CD8-positive, alpha-beta memory T cell (primary cell): ENCODE data around the gene USF2. TPM values are rescaled to one million over a fixed set of nuclear protein-coding genes. Genes with fewer than 3 reads are reported as not detected.

Experiments
- CTCF ChIA-PET: fragments of 350-600 bp; sonication (Branson Sonifier 250); formaldehyde crosslinking; loops from one replicate; lab custom pipeline; 2021; ENCODE audit warnings: antibody characterized with exemption; lab: Charles Lee
- POLR2A ChIA-PET: fragments of 350-600 bp; sonication (Branson Sonifier 250); formaldehyde crosslinking; loops from one replicate; lab custom pipeline; 2021; ENCODE audit warnings: antibody characterized with exemption; lab: Charles Lee
- DNase-seq, 5 donors: peaks; one replicate each; pipeline versions ENCODE4 v3.0.0 to v3.0.0-alpha.2; 2020 to 2022; ENCODE audit warnings: mixed read lengths in 1 of 5
- H3K27ac ChIP-seq: one replicate; pipeline ENCODE4 v1.7.0; 2013; ENCODE audit warnings: low read depth, mild to moderate bottlenecking, low read length, moderate library complexity
- H3K27me3 ChIP-seq: 2 replicates; pipeline ENCODE4 v1.7.0; 2013; ENCODE audit warnings: low read length, mild to moderate bottlenecking; ENCODE audit not compliant: insufficient read depth, poor library complexity, severe bottlenecking
- H3K36me3 ChIP-seq: 2 replicates; pipeline ENCODE4 v1.7.0; 2013; ENCODE audit warnings: mild to moderate bottlenecking, low read length, moderate library complexity; ENCODE audit not compliant: insufficient read depth
- H3K4me1 ChIP-seq: 2 replicates; pipeline ENCODE4 v1.7.0; 2013; ENCODE audit warnings: mild to moderate bottlenecking, low read length, moderate library complexity; ENCODE audit not compliant: insufficient read depth
- H3K4me3 ChIP-seq: 2 replicates; pipeline ENCODE4 v1.7.0; 2013; ENCODE audit warnings: mild to moderate bottlenecking, low read length
- H3K9me3 ChIP-seq: 2 replicates; pipeline ENCODE4 v1.7.0; 2013; ENCODE audit warnings: mild to moderate bottlenecking, low read length
- H3K27ac Mint-ChIP-seq, 8 donors: one replicate each; pipeline ENCODE4 v1.8.0; 2020 to 2021; ENCODE audit warnings: mixed read lengths in 8 of 8, mild to moderate bottlenecking in 6 of 8, inconsistent platforms in 3 of 8, moderate library complexity in 3 of 8
- H3K27me3 Mint-ChIP-seq, 2 donors: one replicate each; pipeline ENCODE4 v1.8.0; 2020 to 2021; ENCODE audit warnings: mixed read lengths in 2 of 2, mild to moderate bottlenecking in 1 of 2, moderate library complexity in 1 of 2
- H3K36me3 Mint-ChIP-seq, 3 donors: one replicate each; pipeline ENCODE4 v1.8.0; 2020 to 2021; ENCODE audit warnings: mixed read lengths in 3 of 3, inconsistent platforms in 1 of 3, mild to moderate bottlenecking in 1 of 3
- H3K4me1 Mint-ChIP-seq, 3 donors: one replicate each; pipeline ENCODE4 v1.8.0; 2020 to 2021; ENCODE audit warnings: mixed read lengths in 3 of 3, inconsistent platforms in 1 of 3, mild to moderate bottlenecking in 1 of 3
- H3K4me3 Mint-ChIP-seq, 7 donors: one replicate each; pipeline ENCODE4 v1.8.0; 2020 to 2021; ENCODE audit warnings: mixed read lengths in 7 of 7, mild to moderate bottlenecking in 6 of 7, moderate library complexity in 4 of 7, inconsistent platforms in 2 of 7
- H3K9me3 Mint-ChIP-seq, 5 donors: one replicate each; pipeline ENCODE4 v1.8.0; 2020 to 2022; ENCODE audit warnings: mixed read lengths in 5 of 5, mild to moderate bottlenecking in 3 of 5, moderate library complexity in 2 of 5, inconsistent platforms in 1 of 5
- polyA plus RNA-seq: library from polyadenylated mRNA; unstranded; fragments of 300-500 nt; fragmentation: Illumina TruSeq; gene quantifications from one replicate; pipeline ENCODE4 v1.2.3, GENCODE V29; 2021
- total RNA-seq, 2 experiments: library from RNA; stranded (reverse); gene quantifications; one replicate each; pipeline ENCODE4 v1.2.3, GENCODE V29; 2021

USF2 gene
- total and polyA plus RNA-seq, 3 experiments from 2014 or later: 9.2 to 132 (median 125) TPM

- ChIA-PET POLR2A (no interaction called here), CTCF (no interaction called here)
- H3K36me3 Mint-ChIP-seq: no peaks in the 10 kb centered on the region
- H3K27ac Mint-ChIP-seq: no peak overlapping the region
- H3K4me3 ChIP-seq: no peak overlapping the region
- H3K4me1 ChIP-seq: peaks cover 10% of the 10 kb centered on the region
- no peaks in the 10 kb centered on the region for H3K9me3 ChIP-seq
- H3K27me3 ChIP-seq: no peaks in the 10 kb centered on the region
- H3K9me3 Mint-ChIP-seq: no peaks in the 10 kb centered on the region
- no peak for DNase-seq
- H3K36me3 ChIP-seq: no peaks in the 10 kb centered on the region
- H3K4me1 Mint-ChIP-seq: peaks cover 0 to 8% (median 6%) of the 10 kb centered on the region in 3 donors
- peaks cover 0 to 4% of the 10 kb centered on the region in 2 donors for H3K27me3 Mint-ChIP-seq
- H3K27ac ChIP-seq: no peak overlapping the region
- H3K4me3 Mint-ChIP-seq: no peak overlapping the region
Measured at GRCh38 chr19:35291259-35291658, 22.5 kb downstream of the USF2 start.

- Mint-ChIP-seq H3K27me3 (peaks cover 0 to 3% of the 10 kb centered on the region in 2 donors), H3K9me3 (no peaks in the 10 kb centered on the region), H3K36me3 (no peaks in the 10 kb centered on the region), H3K4me1 (peaks cover 0 to 9% (median 6%) of the 10 kb centered on the region in 3 donors), H3K27ac (peak within 1 kb of the TSS in 1 of 8 donors; percentile 13), H3K4me3 (no peak within 1 kb of the TSS)
- Histone ChIP-seq H3K27me3 (no peaks in the 10 kb centered on the region), H3K9me3 (no peaks in the 10 kb centered on the region), H3K27ac (no peak within 1 kb of the TSS), H3K4me1 (peaks cover 10% of the 10 kb centered on the region), H3K36me3 (no peaks in the 10 kb centered on the region), H3K4me3 (no peak within 1 kb of the TSS)
- POLR2A ChIA-PET: no interaction called here
- CTCF ChIA-PET: no interaction called here
- no peak for DNase-seq
Measured at GRCh38 chr19:35291916-35292315, 23.2 kb downstream of the USF2 start, which contains the start of gene MAG. Gene MAG (plus strand): TSS chr19:35292161. CDS start chr19:35295409, 3,248 bp downstream.

DNA sequence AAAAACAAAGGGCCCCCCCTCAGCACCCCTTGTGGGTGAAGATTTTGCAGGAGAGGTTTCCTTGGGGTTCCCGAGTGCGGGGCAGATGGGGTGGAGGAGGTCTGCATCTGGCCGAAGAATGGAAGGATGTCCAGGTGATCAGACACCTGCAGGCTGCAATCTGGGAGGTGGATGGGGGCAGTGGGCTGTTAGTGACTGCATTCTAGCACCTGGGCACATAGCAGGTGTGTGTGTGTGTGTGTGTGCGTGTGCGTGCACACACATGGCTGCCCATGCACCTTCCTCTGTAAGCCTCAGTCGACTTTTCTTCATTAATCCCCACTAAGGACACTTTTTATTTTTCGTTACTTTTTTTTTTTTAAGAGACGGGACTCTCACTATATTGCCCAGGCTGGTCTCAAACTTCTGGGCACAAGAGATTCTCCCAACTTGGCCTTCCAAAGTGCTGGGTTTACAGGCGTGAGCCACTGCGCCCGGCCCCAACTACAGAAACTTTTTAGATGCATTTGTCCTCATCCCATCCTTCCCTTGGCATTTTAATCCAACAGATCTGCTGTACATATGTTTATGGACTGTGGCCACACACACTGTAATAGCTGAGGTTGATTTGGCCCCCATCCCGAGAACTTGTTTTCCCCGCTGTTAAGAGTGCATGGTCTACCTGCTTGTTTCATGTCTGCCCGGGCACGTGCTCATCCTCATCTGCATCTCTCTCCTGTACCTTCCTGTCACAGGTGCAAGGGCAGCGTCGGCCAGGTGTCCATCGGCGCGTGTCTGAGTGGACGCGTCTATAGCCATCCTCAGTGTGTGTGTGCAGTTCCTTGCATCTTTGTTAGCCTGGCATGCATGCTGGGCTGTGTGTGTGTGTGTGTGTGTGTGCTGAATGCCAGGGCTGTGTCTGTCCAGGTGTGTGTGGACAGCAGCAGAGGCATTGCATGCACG lies 23.9 kb downstream of the USF2 start:
- ChIA-PET CTCF (no interaction called here), POLR2A (no interaction called here)
- H3K27me3 Mint-ChIP-seq: peaks cover 0 to 3% of the 10 kb centered on the region in 2 donors
- H3K36me3 Mint-ChIP-seq: no peaks in the 10 kb centered on the region
- no peak overlapping the region for H3K4me3 Mint-ChIP-seq
- DNase-seq: no peak
- Histone ChIP-seq H3K36me3 (no peaks in the 10 kb centered on the region), H3K27me3 (no peaks in the 10 kb centered on the region), H3K27ac (no peak overlapping the region), H3K4me3 (no peak overlapping the region), H3K4me1 (peaks cover 10% of the 10 kb centered on the region), H3K9me3 (no peaks in the 10 kb centered on the region)
- H3K4me1 Mint-ChIP-seq: peaks cover 0 to 9% (median 6%) of the 10 kb centered on the region in 3 donors
- H3K9me3 Mint-ChIP-seq: no peaks in the 10 kb centered on the region
- peak overlapping the region in 1 of 8 donors; percentile 13 for H3K27ac Mint-ChIP-seq

DNA sequence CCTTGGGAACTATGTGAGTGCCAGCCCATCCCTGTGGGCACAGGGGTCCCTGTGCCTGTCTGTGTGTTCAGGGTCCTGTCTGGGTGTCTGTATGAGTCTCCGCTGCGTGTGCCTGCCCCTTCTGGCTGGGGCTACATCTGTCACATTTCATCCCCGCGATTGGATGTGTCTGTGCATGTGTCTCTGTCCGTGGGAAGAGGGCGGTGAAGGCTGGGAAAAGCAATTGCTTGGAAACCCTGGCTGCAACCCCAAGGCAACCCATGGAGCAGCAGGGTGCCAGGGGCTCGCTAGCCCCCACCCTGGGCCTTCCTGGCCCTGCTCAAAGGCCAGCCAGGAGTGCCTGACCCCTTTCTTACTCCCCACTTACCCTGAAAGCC lies 24.6 kb downstream of the USF2 start:
- Histone ChIP-seq H3K36me3 (no peaks in the 10 kb centered on the region), H3K9me3 (no peaks in the 10 kb centered on the region), H3K4me3 (no peak overlapping the region), H3K27me3 (no peaks in the 10 kb centered on the region), H3K27ac (no peak overlapping the region), H3K4me1 (peaks cover 10% of the 10 kb centered on the region)
- Mint-ChIP-seq H3K4me1 (peaks cover 0 to 9% (median 6%) of the 10 kb centered on the region in 3 donors), H3K9me3 (no peaks in the 10 kb centered on the region), H3K27ac (no peak overlapping the region), H3K36me3 (no peaks in the 10 kb centered on the region), H3K27me3 (peaks cover 0 to 3% of the 10 kb centered on the region in 2 donors), H3K4me3 (no peak overlapping the region)
- DNase-seq: no peak
- ChIA-PET CTCF (no interaction called here), POLR2A (no interaction called here)

DNA sequence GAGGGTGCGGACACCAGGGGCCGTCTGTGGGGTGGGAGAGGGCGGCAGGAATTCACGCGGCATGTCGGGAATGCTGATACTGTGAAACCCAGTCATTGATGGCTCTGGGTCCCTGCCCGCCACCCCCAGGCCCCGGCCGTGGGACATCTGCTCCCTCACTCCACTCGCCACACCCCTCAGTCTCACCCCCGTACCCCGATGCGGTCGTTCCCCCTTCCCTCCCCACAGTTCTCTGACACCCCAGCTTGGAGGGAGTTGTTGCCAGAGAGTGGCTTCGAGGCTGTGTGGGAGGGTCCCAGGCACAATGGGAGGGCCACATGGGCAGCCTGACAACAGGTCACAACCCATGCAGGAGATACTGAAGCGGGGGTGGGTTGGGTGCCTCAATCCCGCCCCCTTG lies 25.0 kb downstream of the USF2 start:
- H3K4me1 ChIP-seq: peaks cover 10% of the 10 kb centered on the region
- POLR2A ChIA-PET: no interaction called here
- Mint-ChIP-seq H3K27me3 (peaks cover 0 to 3% of the 10 kb centered on the region in 2 donors), H3K9me3 (no peaks in the 10 kb centered on the region), H3K4me1 (peaks cover 0 to 9% (median 6%) of the 10 kb centered on the region in 3 donors), H3K36me3 (no peaks in the 10 kb centered on the region), H3K4me3 (no peak overlapping the region), H3K27ac (no peak overlapping the region)
- CTCF ChIA-PET: no interaction called here
- no peaks in the 10 kb centered on the region for H3K27me3 ChIP-seq
- H3K36me3 ChIP-seq: no peaks in the 10 kb centered on the region
- no peaks in the 10 kb centered on the region for H3K9me3 ChIP-seq
- DNase-seq: no peak
- no peak overlapping the region for H3K4me3 ChIP-seq
- no peak overlapping the region for H3K27ac ChIP-seq

- Histone ChIP-seq H3K9me3 (no peaks in the 10 kb centered on the region), H3K36me3 (no peaks in the 10 kb centered on the region), H3K27me3 (no peaks in the 10 kb centered on the region), H3K4me1 (peaks cover 10% of the 10 kb centered on the region), H3K27ac (no peak overlapping the region), H3K4me3 (no peak overlapping the region)
- Mint-ChIP-seq H3K27me3 (peaks cover 0 to 3% of the 10 kb centered on the region in 2 donors), H3K9me3 (no peaks in the 10 kb centered on the region), H3K4me3 (no peak overlapping the region), H3K27ac (peak overlapping the region in 3 of 8 donors; percentile 17 to 74 (median 39)), H3K36me3 (no peaks in the 10 kb centered on the region), H3K4me1 (peaks cover 0 to 9% (median 6%) of the 10 kb centered on the region in 3 donors)
- ChIA-PET CTCF (no interaction called here), POLR2A (no interaction called here)
- no peak for DNase-seq
Measured at GRCh38 chr19:35294328-35294727, 25.6 kb downstream of the USF2 start.

- peak overlapping the region in 1 of 8 donors; percentile 74 for H3K27ac Mint-ChIP-seq
Measured at GRCh38 chr19:35294859-35295791, 26.4 kb downstream of the USF2 start.

More at GRCh38 chr19:35294859-35295791, 26.4 kb downstream of the USF2 start:
- Mint-ChIP-seq H3K36me3 (no peaks in the 10 kb centered on the region), H3K4me1 (peaks cover 0 to 9% (median 6%) of the 10 kb centered on the region in 3 donors), H3K9me3 (no peaks in the 10 kb centered on the region), H3K4me3 (peak overlapping the region in 3 of 7 donors; percentile 22 to 37 (median 24)), H3K27me3 (peaks cover 0 to 3% of the 10 kb centered on the region in 2 donors)
- Histone ChIP-seq H3K27ac (no peak overlapping the region), H3K9me3 (no peaks in the 10 kb centered on the region), H3K27me3 (no peaks in the 10 kb centered on the region), H3K4me1 (peaks cover 10% of the 10 kb centered on the region), H3K4me3 (no peak overlapping the region), H3K36me3 (no peaks in the 10 kb centered on the region)
- ChIA-PET POLR2A (interaction anchor here (0.7 to 0.9 kb wide), 2 partner anchors 25 to 123 kb away, joined by 3 to 4 read pairs; no protein-coding TSS in a partner anchor), CTCF (no interaction called here)
- DNase-seq: no peak
